Activated T-helper 1 cell treated with anti-CD3 and anti-CD28 coated beads, Interleukin-12 subunit alpha, Interleukin-12 subunit beta, Interleukin-2, Interleukin-4 antibody, amounts not matched to agents 30 ng/mL and 10 ng/mL and 1 ng/mL, durations not matched to agents 14 hours and 24 hours and 36 hours (primary cell): ENCODE data around the gene PHKA2. TPM values are rescaled to one million over a fixed set of nuclear protein-coding genes. Genes with fewer than 3 reads are reported as not detected.

Experiments
- DNase-seq: peaks from one replicate; pipeline ENCODE4 v3.0.0; 2021; ENCODE audit warnings: low spot score
- H3K27ac Mint-ChIP-seq: one replicate; pipeline ENCODE4 v1.8.0; 2021; ENCODE audit warnings: mild to moderate bottlenecking, mixed read lengths
- H3K27me3 Mint-ChIP-seq: one replicate; pipeline ENCODE4 v1.8.0; 2022; ENCODE audit warnings: mild to moderate bottlenecking, moderate library complexity, mixed read lengths; ENCODE audit not compliant: insufficient read depth
- H3K36me3 Mint-ChIP-seq: one replicate; pipeline ENCODE4 v1.8.0; 2021; ENCODE audit warnings: low read depth, mixed read lengths
- H3K4me1 Mint-ChIP-seq: one replicate; pipeline ENCODE4 v1.8.0; 2021; ENCODE audit warnings: low read depth, mixed read lengths
- H3K4me3 Mint-ChIP-seq: one replicate; pipeline ENCODE4 v1.8.0; 2021; ENCODE audit warnings: mild to moderate bottlenecking, moderate library complexity, mixed read lengths
- H3K9me3 Mint-ChIP-seq: one replicate; pipeline ENCODE4 v1.8.0; 2021; ENCODE audit warnings: mixed read lengths
- intact Hi-C: fragments of 100-400 bp; cut with micrococcal nuclease; formaldehyde crosslinking; loops from one replicate; pipeline ENCODE4 v1.15.1; 2024
- total RNA-seq: library from RNA; stranded (reverse); gene quantifications from 2 replicates; pipeline ENCODE4 v1.2.3, GENCODE V29; 2022

The PHKA2 gene
- total RNA-seq, 1 donor from 2014 or later, result 20.3 TPM

- Mint-ChIP-seq H3K4me1 (no peaks in the 10 kb centered on the region), H3K27ac (no peak overlapping the region), H3K9me3 (no peaks in the 10 kb centered on the region), H3K4me3 (no peak overlapping the region), H3K27me3 (no peaks in the 10 kb centered on the region), H3K36me3 (no peaks in the 10 kb centered on the region)
- no peak for DNase-seq
- intact Hi-C loops, result no loop called here
Measured at GRCh38 chrX:18877469-18877868, 106.4 kb downstream of the PHKA2 start.

GRCh38 chrX:18875256-18875878, 108.5 kb downstream of the PHKA2 start:
- no peak overlapping the region for H3K4me3 Mint-ChIP-seq
- H3K9me3 Mint-ChIP-seq, result no peaks in the 10 kb centered on the region

GRCh38 chrX:18874560-18875255, 109.2 kb downstream of the PHKA2 start:
- H3K4me1 Mint-ChIP-seq, result no peaks in the 10 kb centered on the region
- no peak overlapping the region for H3K4me3 Mint-ChIP-seq
- H3K36me3 Mint-ChIP-seq, result no peaks in the 10 kb centered on the region
- no peak for DNase-seq
- H3K9me3 Mint-ChIP-seq, result no peaks in the 10 kb centered on the region
- H3K27me3 Mint-ChIP-seq, result no peaks in the 10 kb centered on the region
- intact Hi-C loops, result no loop called here
- H3K27ac Mint-ChIP-seq, result no peak overlapping the region

More at GRCh38 chrX:18875256-18875878, 108.5 kb downstream of the PHKA2 start:
- H3K36me3 Mint-ChIP-seq, result no peaks in the 10 kb centered on the region
- H3K4me1 Mint-ChIP-seq, result no peaks in the 10 kb centered on the region
- intact Hi-C loops, result no loop called here
- H3K27me3 Mint-ChIP-seq, result no peaks in the 10 kb centered on the region
- DNase-seq, result no peak
- no peak overlapping the region for H3K27ac Mint-ChIP-seq

GRCh38 chrX:18873836-18874235, 110.1 kb downstream of the PHKA2 start:
- H3K27ac Mint-ChIP-seq, result no peak overlapping the region
- intact Hi-C loops, result no loop called here
- H3K9me3 Mint-ChIP-seq, result no peaks in the 10 kb centered on the region
- H3K4me1 Mint-ChIP-seq, result no peaks in the 10 kb centered on the region
- H3K36me3 Mint-ChIP-seq, result no peaks in the 10 kb centered on the region
- DNase-seq, result no peak
- H3K4me3 Mint-ChIP-seq, result no peak overlapping the region
- no peaks in the 10 kb centered on the region for H3K27me3 Mint-ChIP-seq

- H3K27ac Mint-ChIP-seq, result no peak overlapping the region
- no peaks in the 10 kb centered on the region for H3K9me3 Mint-ChIP-seq
- no peak for DNase-seq
- intact Hi-C loops, result no loop called here
- no peaks in the 10 kb centered on the region for H3K4me1 Mint-ChIP-seq
- H3K36me3 Mint-ChIP-seq, result no peaks in the 10 kb centered on the region
- H3K4me3 Mint-ChIP-seq, result no peak overlapping the region
- H3K27me3 Mint-ChIP-seq, result no peaks in the 10 kb centered on the region
Measured at GRCh38 chrX:18873189-18873791, 110.6 kb downstream of the PHKA2 start.

- no peak overlapping the region for H3K27ac Mint-ChIP-seq
- H3K4me3 Mint-ChIP-seq, result no peak overlapping the region
- H3K36me3 Mint-ChIP-seq, result no peaks in the 10 kb centered on the region
- DNase-seq, result no peak
- no peaks in the 10 kb centered on the region for H3K9me3 Mint-ChIP-seq
- no peaks in the 10 kb centered on the region for H3K27me3 Mint-ChIP-seq
- intact Hi-C loops, result no loop called here
- no peaks in the 10 kb centered on the region for H3K4me1 Mint-ChIP-seq
Measured at GRCh38 chrX:18872621-18873020, 111.3 kb downstream of the PHKA2 start.

GRCh38 chrX:18871970-18872369, 111.9 kb downstream of the PHKA2 start:
- no peaks in the 10 kb centered on the region for H3K36me3 Mint-ChIP-seq
- intact Hi-C loops, result no loop called here
- H3K27me3 Mint-ChIP-seq, result no peaks in the 10 kb centered on the region
- H3K9me3 Mint-ChIP-seq, result no peaks in the 10 kb centered on the region
- DNase-seq, result no peak
- H3K27ac Mint-ChIP-seq, result no peak overlapping the region
- H3K4me3 Mint-ChIP-seq, result no peak overlapping the region
- no peaks in the 10 kb centered on the region for H3K4me1 Mint-ChIP-seq

- no peak for DNase-seq
- no peaks in the 10 kb centered on the region for H3K9me3 Mint-ChIP-seq
- H3K27ac Mint-ChIP-seq, result no peak overlapping the region
- intact Hi-C loops, result no loop called here
- no peaks in the 10 kb centered on the region for H3K4me1 Mint-ChIP-seq
- no peaks in the 10 kb centered on the region for H3K27me3 Mint-ChIP-seq
- H3K36me3 Mint-ChIP-seq, result no peaks in the 10 kb centered on the region
- H3K4me3 Mint-ChIP-seq, result no peak overlapping the region
Measured at GRCh38 chrX:18871161-18871890, 112.6 kb downstream of the PHKA2 start.

GRCh38 chrX:18864390-18864920, 119.5 kb downstream of the PHKA2 start:
- intact Hi-C loops, result no loop called here
- DNase-seq, result no peak
- Mint-ChIP-seq H3K27me3 (no peaks in the 10 kb centered on the region), H3K4me1 (no peaks in the 10 kb centered on the region), H3K4me3 (no peak overlapping the region), H3K36me3 (no peaks in the 10 kb centered on the region), H3K27ac (no peak overlapping the region), H3K9me3 (no peaks in the 10 kb centered on the region)

GRCh38 chrX:18861511-18861910, 122.4 kb downstream of the PHKA2 start:
- Mint-ChIP-seq H3K4me3 (no peak overlapping the region), H3K36me3 (no peaks in the 10 kb centered on the region), H3K27ac (no peak overlapping the region), H3K9me3 (no peaks in the 10 kb centered on the region), H3K27me3 (no peaks in the 10 kb centered on the region), H3K4me1 (peaks cover 1% of the 10 kb centered on the region)
- intact Hi-C loops, result no loop called here
- DNase-seq, result no peak

- intact Hi-C loops, result no loop called here
- Mint-ChIP-seq H3K27ac (no peak overlapping the region), H3K4me3 (no peak overlapping the region)
Measured at GRCh38 chrX:18856645-18856997, 127.3 kb downstream of the PHKA2 start.

GRCh38 chrX:18855919-18856644, 127.8 kb downstream of the PHKA2 start:
- Mint-ChIP-seq H3K27ac (no peak overlapping the region), H3K27me3 (no peaks in the 10 kb centered on the region), H3K4me3 (no peak overlapping the region), H3K4me1 (peaks cover 8% of the 10 kb centered on the region), H3K36me3 (no peaks in the 10 kb centered on the region), H3K9me3 (no peaks in the 10 kb centered on the region)
- DNase-seq, result no peak
- intact Hi-C loops, result no loop called here

More at GRCh38 chrX:18856645-18856997, 127.3 kb downstream of the PHKA2 start:
- Mint-ChIP-seq H3K4me1 (peaks cover 8% of the 10 kb centered on the region), H3K27me3 (no peaks in the 10 kb centered on the region), H3K9me3 (no peaks in the 10 kb centered on the region), H3K36me3 (no peaks in the 10 kb centered on the region)
- no peak for DNase-seq
